Kidney capillary endothelial cell (primary cell): Measurements from ENCODE around the gene TNPO1.
"Not testable (repeated sequence)": the region's sequence is repeated elsewhere in the genome, so short reads cannot be mapped to it uniquely, and the experiment has no call there.

Experiments used
- DNase-seq: peaks from one replicate; pipeline ENCODE4 v3.0.0-alpha.2; 2018; ENCODE audit warnings: low spot score

The TNPO1 gene

GRCh38 chr5:72854419-72854818, 38.0 kb downstream of the TNPO1 start:
- DNase-seq, result no peak

DNA sequence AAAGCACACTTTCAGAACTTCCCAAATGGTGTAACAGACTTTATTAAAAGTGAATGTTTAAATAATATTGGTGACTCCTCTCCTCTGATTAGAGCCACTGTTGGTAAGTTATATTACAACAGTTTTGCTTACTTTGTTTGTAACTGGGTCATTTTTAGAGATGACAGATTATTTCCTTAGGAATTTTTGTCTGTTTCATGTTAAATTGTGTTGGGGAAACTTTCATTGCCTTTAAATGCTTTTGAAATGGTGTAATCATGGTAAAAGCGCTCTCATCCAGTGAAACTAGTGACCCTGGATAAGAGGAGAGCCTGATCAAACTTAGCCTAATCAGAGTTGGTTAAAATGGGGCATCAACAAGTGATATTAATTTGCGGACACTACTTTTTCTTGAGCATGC, 39.4 kb downstream of the TNPO1 start:
- no peak for DNase-seq

DNA sequence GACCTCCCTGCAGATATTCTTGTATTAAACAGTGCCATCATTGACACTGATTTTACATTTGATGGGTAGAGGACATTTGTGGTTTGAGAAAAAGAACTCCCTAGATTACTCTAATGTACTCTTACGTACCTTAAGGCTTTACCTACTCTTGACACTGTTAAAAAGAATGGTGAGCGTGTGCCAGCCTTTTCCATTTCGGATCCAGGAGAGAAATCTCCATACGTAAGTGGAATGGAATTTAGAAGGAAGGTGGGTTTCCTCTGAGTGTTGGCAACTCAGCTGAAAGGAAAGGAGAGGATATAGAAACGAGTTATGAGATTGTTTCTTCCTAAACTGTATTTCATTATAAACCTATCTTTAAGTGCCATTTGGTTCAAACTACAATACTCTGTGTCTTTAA, 40.9 kb downstream of the TNPO1 start:
- no peak for DNase-seq

GRCh38 chr5:72859127-72859526, 42.7 kb downstream of the TNPO1 start:
- DNase-seq, result no peak

- DNase-seq, result no peak
These were observed 44.0 kb downstream of the TNPO1 start for GRCh38 chr5:72860499-72860898.

DNA sequence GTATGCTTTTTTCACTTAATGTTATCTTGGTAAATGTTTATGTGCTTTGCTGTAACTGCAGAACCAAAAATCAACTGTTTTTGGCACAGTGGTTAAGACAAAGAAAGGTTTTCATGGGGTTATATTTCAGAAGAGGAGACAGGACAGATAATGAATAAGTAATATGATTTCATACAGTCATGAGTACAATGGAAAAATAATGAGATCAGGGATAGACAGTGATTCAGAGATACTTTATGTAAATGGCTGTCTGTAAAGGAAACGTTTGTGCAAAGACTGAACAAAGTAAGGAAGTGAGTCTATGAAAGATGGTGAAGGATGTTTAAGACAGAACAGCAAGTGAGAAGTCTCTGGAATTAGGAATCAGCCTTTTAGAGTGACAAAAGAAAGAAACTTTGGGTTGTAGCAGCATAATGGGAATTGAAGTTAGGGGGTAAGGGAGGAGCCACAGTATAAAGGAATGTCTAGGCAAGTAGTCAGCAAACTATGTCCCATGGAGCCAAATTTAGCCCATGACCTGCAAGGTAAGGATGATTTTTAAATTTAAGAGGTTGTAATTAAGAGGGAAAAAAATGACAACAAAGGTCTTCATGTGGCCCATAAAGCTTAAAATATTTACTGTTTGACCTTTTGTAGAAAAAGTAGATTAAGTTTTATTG, 55.0 kb downstream of the TNPO1 start:
- DNase-seq, result peak; percentile 97

DNA sequence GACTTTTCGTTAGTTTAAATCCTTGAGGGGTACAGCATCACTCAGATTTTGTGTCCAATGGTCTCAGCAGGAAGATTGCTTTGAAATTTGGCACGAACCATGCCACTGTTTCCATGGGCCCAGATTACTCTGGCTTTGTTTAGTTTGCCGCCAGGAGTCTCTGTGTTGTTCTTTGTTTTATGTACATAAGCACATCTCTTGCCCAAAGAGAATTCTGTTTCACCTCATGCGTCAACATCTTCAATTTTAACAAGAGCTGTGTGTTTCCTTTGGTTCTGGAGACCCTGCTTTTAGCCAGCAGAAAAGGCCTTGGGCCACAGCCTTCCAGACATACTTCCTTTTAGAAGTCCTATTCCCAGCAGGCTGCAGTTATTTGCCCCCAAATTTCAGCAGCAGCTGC, 62.4 kb downstream of the TNPO1 start:
- DNase-seq, result no peak

DNA sequence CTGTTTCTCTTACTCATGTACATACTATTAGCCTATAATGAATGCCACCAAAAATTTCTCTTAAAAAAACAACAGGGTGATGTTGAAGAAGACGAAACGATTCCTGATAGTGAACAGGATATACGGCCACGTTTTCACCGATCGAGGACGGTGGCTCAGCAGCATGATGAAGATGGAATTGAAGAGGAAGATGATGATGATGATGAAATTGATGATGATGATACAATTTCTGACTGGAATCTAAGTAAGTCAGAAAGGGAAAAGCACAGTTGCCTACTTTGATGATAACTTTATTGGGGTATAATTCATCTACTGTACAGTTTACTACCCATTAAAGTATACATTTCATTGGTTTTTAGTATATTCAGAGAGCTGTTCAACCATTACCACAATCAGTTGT, 66.5 kb downstream of the TNPO1 start:
- DNase-seq, result no peak

DNA sequence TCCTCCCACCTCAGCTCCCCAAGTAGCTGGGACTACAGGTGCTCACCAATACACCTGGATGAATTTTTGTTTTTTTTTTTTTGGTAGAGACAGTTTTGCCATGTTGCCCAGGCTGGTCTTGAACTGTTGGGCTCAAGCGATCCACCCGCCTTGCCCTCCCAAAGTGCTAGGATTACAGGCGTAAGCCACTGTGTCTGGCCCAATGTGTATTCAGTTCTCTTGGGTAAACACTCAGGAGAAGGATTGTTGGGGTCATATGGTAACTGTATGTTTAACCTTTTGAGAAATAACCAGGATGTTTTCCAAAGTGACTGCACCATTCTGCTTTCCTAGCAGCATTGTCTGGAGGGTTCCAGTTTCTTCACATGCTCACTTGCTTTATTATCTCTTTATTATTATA, 67.4 kb downstream of the TNPO1 start:
- no peak for DNase-seq

- DNase-seq, result no peak
These were observed 68.4 kb downstream of the TNPO1 start for GRCh38 chr5:72884892-72885291.

- no peak for DNase-seq
These were observed 69.4 kb downstream of the TNPO1 start for GRCh38 chr5:72885824-72886223.

- no peak for DNase-seq
These were observed 72.1 kb downstream of the TNPO1 start for GRCh38 chr5:72888595-72888994.

GRCh38 chr5:72889324-72889723, 72.9 kb downstream of the TNPO1 start:
- no peak for DNase-seq

DNA sequence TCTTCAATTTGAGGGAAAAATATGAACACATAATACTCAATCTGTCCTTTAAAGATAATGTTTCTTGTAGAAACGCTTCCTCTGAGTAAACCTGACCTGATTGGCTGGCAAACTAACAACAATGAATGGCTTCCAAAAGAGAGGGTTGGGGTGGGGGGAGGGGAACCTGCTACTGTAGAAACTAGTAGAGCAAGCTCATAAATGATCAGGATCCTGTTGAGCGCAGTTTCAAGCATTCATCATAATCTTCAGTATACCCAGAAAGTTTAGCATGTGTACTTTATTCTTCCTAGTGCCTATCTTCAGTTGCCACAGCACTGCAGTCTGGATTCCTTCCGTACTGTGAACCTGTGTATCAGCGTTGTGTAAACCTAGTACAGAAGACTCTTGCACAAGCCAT, 76.4 kb downstream of the TNPO1 start:
- DNase-seq, result no peak

GRCh38 chr5:72895758-72896157, 79.3 kb downstream of the TNPO1 start:
- no peak for DNase-seq

GRCh38 chr5:72906806-72907205, 90.3 kb downstream of the TNPO1 start:
- DNase-seq, result no peak

DNA sequence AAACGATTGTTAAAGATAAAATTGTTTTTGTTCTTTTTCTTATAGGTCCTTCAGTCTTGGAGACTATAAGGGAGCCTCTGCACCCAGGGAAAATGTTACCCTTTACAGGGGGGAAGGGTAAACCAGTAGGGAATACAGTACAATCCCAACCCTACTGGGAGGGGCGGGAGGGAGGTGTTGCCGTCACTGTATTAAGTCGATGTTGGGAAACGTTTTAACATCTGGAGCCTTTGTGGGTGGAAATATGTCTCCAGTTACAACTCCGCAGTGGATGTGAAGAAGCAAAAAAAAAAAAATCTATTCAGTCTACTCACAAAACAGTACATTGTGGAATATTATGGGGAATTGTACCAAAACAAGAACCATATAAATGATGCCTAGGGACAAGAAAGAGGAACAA, 92.2 kb downstream of the TNPO1 start:
- DNase-seq, result no peak

- no peak for DNase-seq
These were observed 100.9 kb downstream of the TNPO1 start for GRCh38 chr5:72917371-72917776.

DNA sequence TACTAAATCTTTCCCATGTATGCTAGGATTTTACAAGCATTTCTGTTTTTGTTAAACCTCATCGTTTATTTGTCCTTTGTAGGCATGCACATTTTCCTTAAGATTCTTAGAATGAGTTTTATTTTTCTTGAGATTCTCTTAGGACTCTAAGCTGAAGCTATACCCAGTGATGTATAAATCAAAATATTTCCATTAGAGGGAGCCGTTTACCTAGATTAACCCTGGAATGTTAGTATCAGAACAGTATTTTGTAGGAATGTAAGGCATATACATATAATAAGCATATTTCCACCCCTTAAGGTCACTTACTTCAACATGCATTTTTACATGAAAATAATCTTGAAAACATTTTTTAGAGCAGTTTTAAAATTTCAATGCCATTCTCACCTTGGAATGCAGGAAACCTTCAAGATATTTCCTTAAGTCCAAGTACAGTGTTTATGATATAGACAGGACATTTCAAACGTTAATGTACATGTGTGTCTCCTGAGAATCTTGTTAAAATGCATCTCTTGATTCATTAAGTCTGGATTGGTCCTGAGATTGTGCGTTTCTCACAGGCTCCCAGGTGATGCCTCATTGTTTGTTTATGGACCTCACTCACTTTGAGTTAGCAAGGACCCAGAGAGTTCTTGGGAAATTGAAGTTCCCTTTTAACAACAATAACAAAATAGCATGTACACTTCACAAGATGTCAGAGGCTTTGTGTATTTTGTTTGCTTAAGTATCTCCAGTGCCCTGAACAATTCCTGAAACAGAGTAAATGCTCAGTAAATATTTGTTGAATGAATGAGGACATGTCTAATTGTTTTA, 104.4 kb downstream of the TNPO1 start:
- peak; percentile 50 for DNase-seq

DNA sequence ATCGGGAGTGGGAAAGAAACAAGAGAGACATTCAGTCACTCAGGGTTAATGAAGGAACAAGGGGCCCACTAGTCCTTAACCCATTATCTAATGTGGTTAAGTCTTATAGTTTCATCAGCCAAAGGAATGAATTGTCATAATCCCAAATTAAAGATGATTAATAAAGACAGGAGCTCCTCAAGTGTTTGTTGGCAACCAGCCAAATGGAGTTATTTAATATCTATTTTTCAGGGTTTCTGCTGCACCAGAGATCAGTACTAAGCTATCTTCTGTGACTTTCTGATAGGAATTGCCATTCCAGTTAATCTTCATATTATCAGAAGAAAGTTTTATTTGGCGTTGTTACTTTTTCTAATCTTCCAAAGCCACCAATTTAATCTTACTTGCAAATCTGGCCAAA, 105.4 kb downstream of the TNPO1 start:
- DNase-seq, result no peak

- no peak for DNase-seq
These were observed 106.0 kb downstream of the TNPO1 start for GRCh38 chr5:72922422-72922821.

GRCh38 chr5:72925336-72926010, 109.0 kb downstream of the TNPO1 start:
- no peak for DNase-seq

GRCh38 chr5:72932686-72933085, 116.2 kb downstream of the TNPO1 start:
- not testable (repeated sequence) for DNase-seq
